Right renal pelvis (tissue), 4 donors: Measurements from ENCODE around the gene PHC2. TPM values are rescaled to one million over a fixed set of nuclear protein-coding genes. Genes with fewer than 3 reads are reported as not detected.

Experiments used
- DNase-seq, 4 donors: peaks; one replicate each; pipeline ENCODE4 v3.0.0-alpha.2; 2013; ENCODE audit warnings: low read depth in 4 of 4, low spot score in 3 of 4, missing footprints in 1 of 4
- polyA plus RNA-seq, 4 donors: library from polyadenylated mRNA; unstranded; fragments of 120-200 nt; gene quantifications; one replicate each; pipeline ENCODE4 v1.2.1, GENCODE V29; 2013; ENCODE audit not compliant: insufficient read length in 4 of 4

Gene PHC2
- polyA plus RNA-seq, 4 donors = 113 to 119 (median 116) TPM

- DNase-seq = no peak
Measured at GRCh38 chr1:33353531-33353930, 77.4 kb downstream of the PHC2 start.

GRCh38 chr1:33351281-33351660 lies 79.6 kb downstream of the PHC2 start:
- DNase-seq = no peak

DNA sequence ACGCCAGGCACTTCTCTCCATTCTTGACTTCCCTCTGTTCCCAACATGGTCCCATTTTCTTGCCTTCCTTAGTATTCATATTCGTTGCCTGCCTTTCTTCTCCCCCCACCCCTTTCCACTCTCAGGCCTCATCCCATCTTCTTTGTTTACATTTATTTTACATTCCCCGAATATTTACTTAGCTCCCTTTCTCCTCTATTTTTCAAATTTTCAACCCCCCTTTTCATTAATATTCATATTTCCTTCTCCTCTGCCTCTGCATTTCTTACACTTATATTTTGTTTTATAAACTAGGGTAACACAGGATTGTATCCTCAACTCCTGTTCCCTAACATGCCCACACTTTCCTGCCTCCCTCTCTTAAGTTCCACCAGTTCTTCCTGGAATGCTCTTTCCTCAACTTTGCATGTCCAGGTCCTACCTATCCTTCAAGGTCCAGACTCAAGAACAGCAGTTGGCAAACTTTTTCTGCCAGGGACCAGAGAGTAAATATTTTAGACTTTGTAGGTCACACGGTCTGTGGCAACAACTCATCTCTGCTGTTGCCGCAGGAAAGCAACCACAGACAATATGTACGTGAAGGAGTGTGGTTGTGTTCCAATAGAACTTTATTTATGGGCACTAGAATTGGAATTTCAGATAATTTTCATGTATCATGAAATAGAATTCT lies 80.1 kb downstream of the PHC2 start:
- no peak for DNase-seq

- DNase-seq = peak; percentile 71 to 79 (median 74)
Measured at GRCh38 chr1:33349778-33350610, 80.9 kb downstream of the PHC2 start.

- no peak for DNase-seq
Measured at GRCh38 chr1:33349081-33349759, 81.7 kb downstream of the PHC2 start.

DNA sequence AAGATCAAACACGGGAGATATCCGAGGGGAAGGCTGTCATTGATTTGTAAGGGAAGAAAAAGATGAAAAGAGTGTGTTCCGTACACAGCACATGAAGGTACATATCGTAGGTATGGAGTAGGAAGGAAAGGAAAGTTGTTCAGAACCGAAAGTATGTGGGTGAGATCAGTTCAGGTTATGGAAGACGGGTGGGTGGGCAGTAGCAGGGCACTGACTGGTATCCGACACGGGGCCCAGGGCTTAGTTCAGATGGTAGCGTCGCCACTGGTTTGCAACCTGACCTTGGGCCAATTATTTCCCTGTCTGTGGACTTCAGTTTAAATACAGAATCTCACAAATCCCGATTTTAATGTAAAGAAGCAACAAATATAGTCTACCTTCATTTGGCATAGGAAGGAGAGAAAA lies 82.2 kb downstream of the PHC2 start:
- no peak for DNase-seq

- no peak for DNase-seq
Measured at GRCh38 chr1:33348194-33348593, 82.7 kb downstream of the PHC2 start.

- DNase-seq = no peak
Measured at GRCh38 chr1:33347650-33347992, 83.3 kb downstream of the PHC2 start.

GRCh38 chr1:33346927-33347649 lies 83.8 kb downstream of the PHC2 start:
- no peak for DNase-seq

- no peak for DNase-seq
Measured at GRCh38 chr1:33346533-33346926, 84.4 kb downstream of the PHC2 start.

DNA sequence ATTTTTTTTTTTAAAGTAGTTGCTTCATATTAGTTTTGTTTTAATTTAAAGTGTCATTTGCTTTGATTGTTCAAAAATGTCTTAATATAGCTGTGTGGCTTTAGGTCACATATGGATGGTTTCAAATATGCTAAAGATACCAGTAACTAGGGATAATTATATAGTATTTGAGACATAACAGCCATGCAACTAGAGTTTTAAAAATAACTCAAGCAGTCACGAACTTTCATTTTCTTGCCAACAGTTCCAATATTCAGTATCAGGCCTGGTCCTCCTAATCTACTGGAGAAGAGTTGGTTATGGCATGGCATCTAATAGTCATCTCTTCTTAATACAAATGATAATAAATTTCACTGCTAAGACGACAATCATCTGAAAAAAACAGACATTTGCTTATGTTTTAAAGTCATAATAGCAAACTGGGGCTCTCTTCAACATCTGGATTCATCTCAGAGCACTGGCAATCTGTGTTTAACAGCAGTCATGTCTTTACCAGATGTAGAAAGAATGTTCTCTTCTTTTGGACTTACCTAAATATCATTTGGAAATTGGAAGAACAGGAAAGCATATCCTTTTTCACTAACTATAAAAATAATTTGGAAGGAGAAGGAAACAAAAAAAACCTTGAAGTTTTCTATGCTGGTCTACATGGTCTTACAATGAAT lies 85.9 kb downstream of the PHC2 start:
- DNase-seq = no peak

- no peak for DNase-seq
Measured at GRCh38 chr1:33343539-33343938, 87.4 kb downstream of the PHC2 start.

DNA sequence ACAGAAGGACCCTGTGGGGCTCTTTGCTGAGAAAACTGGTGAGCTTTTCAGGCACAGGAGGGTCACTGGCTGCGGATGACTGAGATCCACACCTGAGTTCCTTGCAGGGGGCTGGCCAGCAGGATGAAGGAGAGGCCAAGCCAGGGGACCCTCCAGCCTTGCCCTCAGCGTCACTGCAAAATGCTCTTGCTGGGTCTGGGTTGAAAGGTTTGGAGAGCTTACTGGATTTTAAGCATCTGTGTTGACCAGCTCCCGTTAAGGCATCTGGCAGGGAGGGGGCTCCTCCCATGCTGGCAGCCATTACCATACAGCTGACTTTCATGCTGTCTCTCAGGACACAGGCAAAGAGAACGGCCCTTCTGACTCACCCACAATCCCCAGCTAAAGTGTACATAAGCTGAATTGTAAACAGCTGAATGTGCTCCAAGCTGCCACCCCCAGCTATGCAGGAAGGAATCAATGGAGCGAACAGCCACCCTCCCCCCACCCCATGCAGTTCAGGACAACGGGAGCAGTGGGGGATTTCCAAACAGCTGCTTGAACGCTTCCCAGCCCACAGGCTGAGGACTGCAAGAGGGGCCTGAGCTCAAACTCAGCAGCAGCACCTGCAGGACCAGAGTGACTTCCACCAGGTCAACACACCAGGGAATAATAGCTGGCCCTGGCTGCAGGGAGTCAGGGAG lies 88.7 kb downstream of the PHC2 start:
- peak in 2 of 4 donors; percentile 60 to 74 for DNase-seq

- DNase-seq = no peak
Measured at GRCh38 chr1:33341190-33341589, 89.7 kb downstream of the PHC2 start.

DNA sequence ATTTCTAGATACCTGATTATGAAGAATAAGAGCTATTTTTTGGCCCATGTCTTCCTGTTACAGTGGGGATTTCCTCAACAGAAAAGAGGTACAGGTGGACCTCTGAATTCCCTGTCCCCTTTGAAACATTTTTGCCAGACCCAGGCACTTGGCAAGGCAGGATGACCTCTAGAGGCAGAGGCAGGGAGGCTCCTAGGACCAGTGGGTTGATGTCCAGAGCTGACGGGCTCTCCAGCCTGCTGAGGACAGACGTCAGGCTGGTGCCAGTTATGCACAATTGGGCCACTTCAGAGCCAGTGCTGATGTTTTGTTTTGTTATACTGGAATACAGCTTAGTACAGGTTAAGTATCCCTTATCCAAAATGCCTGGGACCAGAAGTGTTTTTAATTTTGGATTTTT lies 91.5 kb downstream of the PHC2 start:
- no peak for DNase-seq

- no peak for DNase-seq
Measured at GRCh38 chr1:33338440-33339211, 92.3 kb downstream of the PHC2 start.

DNA sequence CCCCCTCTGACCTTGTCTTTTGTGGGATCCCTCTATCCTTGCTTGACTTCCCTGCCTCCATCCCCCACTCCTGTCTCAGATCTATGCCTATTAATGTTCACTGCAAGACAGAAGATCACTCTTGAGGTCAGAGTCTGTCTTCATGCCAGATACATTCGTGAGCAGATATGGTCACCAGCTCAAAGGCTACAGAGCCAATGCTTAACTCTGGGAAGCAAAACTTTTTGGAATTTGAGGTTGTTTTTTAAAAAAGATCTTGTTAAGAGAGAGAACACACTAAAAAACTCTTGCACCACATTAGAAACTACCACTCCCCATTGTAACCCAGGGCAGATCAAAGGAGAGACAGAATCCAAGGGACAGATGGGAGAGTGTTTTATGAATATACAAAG lies 92.9 kb downstream of the PHC2 start:
- DNase-seq = no peak

DNA sequence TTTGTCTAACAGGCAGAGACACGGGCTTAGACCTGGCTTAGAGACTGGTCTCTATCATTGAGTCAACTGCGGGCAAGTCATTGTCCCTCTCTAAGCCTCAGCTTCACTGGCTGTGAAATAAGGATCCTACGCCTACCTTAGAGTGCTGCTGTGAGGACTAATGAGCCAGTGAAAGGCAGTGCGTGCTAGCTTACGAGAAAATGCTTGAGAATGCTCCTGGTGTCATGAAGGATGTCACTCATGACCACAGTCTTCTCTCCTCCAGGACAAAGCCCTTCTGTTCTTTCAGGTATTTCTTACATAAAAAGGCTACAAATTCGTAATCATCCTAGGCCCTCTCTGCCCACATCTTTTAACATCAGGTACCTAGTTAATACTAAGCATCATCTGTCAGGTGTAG lies 93.5 kb downstream of the PHC2 start:
- no peak for DNase-seq

- DNase-seq = no peak
Measured at GRCh38 chr1:33336580-33336979, 94.3 kb downstream of the PHC2 start.
